ENCODE results near the gene EWSR1.

EWSR1 gene

DNA sequence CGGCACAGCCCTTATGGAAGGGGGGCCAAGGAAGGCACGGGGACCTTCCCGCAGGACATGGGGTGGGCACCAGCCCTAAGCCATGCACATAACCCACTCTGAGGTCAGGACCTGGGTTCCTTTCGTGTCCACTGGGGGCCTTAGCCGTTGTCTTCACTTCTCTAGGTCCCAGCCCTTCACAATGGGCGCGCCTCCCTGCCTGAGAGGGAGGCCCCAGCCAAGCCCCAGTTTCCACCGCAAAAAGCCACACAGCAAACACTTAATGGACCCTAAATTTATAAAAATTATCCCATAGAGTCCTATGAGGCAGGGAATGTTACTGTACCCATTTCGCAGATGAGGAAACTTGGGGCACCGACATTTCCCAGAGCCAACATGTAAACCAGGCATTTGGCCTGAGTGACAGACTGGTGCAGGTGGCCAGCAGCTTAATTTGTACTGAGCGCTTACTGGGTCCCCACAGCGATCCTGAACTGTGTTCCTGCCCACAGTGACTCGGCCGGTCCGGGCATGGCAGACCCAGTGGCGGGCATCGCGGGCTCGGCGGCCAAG is 39.6 kb downstream of the EWSR1 start:
- DNase-seq: no peak

DNA sequence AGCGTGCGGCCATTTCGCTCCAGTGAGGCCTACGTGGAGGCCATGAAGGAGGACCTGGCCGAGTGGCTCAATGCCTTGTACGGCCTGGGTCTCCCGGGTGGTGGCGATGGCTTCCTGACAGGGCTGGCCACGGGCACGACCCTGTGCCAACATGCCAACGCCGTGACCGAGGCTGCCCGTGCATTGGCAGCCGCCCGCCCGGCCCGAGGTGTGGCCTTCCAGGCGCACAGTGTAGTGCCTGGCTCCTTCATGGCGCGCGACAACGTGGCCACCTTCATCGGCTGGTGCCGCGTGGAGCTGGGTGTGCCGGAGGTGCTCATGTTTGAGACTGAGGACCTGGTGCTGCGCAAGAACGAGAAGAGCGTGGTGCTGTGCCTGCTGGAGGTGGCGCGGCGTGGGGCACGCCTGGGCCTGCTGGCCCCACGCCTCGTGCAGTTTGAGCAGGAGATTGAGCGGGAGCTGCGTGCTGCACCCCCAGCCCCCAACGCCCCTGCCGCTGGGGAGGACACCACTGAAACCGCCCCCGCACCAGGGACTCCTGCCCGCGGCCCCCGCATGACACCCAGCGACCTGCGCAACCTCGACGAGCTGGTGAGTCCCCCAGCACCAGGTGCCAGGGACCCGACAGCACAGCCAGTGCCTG is 40.2 kb downstream of the EWSR1 start:
- DNase-seq: no peak

DNA sequence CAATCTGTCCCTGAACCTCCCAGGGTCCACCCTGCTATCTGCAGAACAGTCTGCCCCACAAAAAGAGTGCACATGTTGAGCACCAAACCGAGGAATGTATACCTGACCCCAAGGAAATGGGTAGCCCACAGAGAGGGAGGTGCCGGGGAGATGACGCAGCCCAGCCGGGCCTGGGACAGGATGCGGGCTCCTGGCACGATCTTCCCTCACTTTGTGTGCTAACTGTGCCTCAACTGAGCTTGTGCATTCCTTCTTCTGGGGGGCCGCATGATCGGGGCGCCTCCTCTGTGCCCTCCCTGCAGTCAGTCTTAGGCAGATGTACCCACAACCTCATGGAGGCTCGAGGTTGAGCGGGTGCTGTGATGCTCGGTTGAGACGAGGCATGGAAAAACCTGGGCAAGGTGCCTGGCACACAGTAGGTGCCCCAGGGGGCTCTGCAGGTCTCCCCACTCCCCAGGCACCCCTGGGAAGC is 40.8 kb downstream of the EWSR1 start:
- DNase-seq: peak in 1 of 2 donors; percentile 28

DNA sequence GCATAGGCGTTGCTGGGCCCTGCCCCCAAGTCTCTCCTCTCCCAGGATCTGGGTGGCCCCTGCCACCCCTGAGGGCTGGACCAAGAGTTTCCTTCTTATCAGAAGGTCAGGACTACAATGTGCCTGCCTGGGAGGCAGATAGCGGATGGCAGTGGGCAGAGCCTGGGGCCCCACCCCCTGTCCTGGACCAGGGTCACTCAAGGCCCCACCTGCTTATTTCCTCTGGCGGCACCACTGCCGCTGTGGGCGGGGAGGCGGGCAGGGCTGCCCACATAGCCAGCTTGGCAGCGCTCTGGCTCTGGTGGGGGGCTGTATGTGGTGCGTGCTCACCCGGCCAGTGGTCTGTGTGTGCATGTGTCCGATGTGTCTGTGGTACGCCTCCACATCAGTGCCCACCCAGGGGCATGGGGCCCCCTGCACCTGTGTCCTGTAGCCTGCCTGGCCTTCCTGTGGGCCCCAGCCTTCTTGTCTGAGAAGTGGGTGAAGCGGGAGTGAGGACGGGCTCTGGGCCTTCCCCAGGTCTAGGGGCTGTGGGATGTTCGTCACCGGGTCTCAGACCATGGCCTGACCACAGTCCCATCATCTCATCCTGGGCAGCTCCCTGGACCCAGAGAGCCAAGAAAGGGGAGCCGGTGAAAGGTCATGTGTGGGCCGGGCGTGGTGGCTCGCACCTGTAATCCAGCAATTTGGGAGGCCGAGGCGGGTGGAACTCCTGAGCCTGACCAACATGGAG is 41.4 kb downstream of the EWSR1 start:
- DNase-seq: no peak

DNA sequence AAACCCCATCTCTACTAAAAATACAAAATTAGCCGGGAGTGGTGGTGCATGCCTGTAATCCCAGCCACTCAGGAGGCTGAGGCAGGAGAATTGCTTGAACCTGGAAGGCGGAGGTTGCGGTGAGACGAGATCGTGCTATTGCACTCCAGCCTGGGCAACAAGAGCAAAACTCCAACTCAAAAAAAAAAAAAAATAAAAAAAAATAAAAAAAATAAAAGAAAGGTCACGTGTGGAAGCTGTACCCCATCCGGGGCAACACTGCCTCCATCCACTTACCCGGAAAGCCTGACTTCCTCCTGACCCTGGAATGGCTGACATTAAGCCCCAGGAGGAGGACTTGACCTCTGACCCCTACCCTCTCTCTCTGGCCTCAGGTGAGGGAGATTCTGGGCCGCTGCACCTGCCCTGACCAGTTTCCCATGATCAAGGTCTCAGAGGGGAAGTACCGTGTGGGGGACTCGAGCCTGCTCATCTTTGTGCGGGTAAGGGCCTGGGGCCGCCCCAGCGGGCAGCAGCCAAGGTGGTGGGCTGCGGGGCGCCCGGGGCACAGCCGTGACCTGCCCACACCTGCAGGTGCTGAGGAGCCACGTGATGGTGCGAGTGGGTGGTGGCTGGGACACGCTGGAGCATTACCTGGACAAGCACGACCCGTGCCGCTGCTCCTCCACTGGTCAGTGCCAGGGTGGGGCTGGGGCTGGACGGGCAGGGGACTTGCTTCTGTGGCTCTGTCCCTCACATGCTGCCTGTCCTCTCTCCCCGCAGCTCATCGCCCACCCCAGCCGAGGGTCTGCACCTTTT is 42.2 kb downstream of the EWSR1 start:
- DNase-seq: no peak

DNA sequence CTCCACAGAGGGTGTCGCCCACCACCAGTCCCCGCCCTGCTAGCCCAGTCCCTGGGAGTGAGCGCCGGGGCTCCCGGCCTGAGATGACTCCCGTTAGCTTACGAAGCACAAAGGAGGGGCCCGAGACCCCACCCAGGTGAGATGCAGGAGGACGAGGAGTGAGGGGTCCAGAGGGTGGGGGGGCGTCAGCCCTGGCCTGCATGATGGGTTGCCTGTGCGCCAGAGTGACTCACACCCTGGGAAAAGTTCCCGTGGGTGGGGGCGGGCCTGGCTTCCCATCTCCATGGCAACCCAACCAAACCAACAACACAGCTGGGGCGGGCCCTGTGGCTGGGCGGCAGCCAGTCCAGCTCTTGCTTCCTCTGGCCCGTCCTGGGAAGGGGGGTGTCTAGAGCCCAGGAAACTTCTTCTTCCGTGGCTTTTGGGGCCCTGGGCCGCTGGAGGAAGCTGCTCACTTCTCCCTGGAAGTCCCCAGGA is 42.8 kb downstream of the EWSR1 start:
- DNase-seq: peak; percentile 60 to 86

DNA sequence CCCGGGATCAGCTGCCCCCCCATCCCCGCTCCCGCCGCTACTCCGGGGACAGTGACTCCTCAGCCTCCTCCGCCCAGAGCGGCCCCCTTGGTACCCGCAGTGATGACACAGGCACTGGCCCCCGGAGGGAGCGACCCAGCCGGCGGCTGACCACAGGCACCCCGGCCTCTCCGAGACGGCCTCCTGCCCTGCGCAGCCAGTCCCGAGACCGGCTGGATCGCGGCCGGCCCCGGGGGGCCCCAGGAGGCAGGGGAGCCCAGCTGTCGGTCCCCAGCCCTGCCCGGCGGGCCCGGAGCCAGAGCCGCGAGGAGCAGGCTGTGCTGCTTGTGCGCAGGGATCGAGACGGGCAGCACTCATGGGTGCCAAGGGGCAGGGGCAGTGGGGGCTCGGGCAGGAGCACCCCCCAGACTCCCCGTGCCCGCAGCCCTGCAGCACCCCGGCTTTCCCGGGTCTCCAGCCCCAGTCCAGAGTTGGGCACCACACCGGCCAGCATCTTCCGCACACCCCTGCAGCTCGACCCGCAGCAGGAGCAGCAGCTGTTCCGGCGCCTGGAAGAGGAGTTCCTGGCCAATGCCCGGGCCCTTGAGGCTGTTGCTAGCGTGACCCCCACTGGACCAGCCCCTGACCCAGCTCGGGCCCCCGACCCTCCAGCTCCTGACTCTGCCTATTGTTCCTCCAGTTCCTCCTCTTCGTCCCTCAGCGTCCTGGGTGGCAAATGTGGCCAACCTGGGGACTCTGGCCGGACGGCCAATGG is 43.6 kb downstream of the EWSR1 start:
- DNase-seq: no peak

DNA sequence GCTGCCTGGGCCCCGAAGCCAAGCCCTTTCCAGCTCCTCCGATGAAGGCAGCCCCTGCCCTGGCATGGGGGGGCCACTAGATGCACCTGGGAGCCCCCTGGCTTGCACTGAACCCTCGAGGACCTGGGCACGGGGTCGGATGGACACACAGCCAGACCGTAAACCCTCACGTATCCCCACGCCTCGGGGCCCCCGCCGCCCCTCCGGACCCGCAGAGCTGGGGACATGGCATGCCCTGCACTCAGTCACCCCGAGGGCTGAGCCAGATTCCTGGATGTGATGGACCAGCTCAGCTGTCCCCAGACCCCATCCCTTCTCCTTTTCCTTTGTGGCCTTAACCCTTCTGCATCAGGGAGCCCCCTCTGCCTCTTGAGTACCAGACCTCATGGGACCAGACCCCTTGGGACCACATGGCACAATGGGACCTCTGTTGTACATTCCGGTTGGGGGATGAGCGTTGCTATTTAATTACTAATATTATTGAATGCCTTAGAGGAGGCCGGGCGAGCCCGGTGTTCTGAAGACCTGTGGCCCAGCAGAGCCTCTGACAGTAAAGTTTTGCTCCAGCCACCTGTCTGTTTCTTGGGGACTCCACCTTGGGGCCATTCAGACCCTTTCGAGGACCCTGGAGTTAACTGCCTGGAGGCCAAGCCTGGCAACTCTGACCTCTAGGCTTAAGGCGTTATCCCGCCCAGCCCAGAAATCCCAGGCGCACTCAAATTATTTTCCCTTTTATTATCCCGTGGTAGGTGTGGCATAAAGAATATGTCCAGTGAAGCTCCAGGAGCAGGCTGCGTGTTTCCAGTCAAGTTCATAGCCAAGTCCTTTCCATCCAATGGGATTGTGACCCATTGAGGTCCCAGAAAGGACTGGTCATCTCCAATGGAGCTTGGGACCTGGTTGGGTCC is 44.4 kb downstream of the EWSR1 start:
- DNase-seq: no peak

DNA sequence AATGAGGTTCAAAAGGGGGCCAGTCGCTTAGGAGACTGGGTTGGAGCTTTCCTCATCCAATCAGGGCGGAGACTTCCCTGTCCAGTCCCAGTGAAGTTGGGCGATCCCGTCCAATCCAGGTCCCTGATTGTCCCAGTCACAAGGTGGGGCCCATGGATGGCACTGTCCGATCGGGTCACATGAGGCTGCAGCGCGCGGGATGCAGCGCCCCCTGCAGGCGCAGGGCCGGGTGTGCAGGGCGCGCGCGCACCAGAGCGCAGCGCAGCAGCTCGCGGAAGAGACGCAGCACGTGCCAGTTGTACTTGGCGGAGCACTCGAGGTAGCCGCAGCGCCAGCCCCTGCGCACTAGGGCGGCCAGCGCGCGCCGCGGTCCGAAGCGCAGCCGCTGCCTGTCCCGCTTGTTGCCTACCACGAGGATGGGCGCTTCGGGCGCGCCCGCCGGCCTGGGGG is 45.1 kb downstream of the EWSR1 start:
- DNase-seq: peak; percentile 13 to 18

DNA sequence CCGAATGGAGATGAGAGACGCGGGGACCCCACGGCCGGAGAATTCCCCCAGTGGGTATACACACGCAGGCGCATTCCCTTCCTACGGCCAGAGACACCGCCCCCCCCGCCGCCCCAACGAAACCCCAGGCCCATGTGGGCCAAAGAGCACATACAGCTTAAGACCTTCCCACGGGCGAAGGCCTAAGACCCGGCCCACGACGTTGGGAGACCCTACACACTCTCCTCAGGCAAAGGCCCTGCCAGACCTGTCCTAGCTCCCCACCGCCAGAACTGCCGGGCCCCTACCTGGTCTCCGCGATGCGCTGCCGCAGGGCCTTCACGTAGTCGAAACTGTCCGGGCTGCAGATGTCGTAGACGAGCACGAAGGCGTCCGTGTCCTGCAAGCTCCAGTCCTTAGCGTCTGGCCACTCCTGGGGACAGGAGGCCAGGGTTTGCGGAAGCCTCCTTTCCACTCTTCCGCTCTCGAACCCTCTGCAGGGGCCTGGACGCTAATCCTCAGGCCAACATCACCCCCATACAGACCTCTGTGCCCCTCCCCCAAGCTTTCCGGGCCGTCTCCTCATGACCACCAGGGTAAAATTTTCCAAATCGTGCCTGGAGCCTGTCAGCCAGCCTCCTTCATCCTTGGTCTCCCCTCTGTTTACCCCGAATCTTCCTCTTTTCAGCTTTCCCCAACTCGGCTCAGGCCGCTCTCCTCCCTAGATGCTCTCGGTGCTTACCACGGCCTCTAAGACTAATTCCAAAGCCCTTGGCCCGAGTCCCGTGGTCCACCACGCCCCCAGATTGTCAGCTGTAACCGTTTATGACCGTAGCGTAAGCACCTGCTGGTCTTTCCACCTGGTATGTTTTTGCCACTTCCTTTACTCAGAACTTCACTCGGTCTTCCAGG is 45.8 kb downstream of the EWSR1 start:
- DNase-seq: no peak

DNA sequence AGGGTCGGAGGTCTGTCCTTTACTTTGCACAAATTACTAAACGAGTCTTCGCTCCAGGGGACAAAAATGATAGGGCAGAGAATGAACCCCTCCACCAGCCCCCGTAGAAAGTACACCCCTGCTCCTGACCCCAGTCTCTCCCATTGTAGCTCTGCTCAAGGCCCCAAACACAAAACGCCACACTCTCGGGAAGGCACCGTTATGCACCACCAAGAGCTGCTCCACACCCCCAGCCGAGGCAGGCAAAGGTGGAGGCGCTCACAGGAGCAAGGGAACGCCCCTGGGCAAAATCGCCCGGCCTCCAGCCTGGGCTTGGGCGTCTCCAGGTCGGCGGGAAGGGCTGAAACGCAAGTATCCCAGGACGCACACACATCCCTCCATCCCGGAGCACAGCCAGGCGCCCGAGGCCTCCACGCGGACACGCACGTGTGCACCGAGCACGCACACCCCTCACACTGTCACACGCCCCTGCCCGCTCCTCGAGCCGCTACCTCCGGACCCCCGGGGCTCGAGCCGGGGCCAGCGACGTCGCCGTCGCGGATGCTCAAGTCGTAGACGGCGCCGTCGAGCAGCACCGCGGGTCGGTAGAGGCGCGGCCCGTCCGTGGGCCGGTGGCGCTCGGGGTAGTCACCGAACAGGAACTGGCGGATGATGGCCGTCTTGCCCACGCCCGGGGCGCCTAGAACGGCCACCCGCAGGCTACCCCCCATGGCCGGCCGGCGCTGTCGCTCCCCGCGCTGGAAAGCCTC is 46.6 kb downstream of the EWSR1 start:
- no peak for DNase-seq

DNA sequence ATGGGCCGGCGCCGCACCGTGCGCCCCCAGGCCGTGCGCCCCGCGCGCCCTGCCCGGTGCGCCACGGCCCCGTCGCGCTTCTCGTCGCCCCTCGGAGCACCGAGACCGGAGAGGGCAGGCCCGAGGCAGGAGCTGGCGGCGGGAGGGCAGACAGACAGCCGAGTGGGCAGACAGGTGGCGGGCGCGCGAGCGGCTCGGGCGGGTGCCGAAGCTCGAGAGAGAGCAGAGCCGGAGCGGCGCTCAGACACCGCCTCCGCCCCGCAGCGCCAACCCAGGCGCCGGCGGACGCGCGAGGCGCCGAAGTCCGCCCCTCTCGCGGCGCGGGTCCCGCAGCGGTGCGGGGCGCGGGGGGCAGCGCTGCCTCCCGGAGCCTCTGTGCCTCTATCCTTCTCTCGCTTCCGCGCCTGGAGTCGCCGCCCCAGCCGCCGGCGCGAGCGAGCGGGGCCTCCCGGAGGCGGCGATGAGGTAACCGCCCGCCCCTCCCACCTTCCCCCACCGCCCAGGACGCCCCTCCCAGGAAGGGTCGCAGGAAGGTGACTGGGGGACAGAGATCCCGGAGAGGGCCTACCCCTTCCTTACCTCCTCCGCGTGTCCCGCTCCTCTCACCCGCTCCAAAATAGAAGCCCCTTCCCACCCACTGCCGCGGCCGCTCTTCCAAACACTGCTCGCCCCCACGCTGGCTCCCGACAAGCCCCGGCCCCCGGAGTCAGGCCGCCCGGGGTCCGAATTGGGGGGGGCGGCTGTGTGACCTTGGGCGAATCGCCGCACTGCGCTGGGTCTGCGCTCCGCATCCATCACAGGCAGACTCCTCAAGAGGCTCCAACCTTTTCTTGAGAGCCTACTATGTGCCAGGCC is 47.4 kb downstream of the EWSR1 start, which contains the start of gene RASL10A:
TSS of gene RASL10A (minus strand) at position 412 of the 855 bp plus-strand sequence. CDS start 451 bp downstream, outside the sequence.
- no peak for DNase-seq

DNA sequence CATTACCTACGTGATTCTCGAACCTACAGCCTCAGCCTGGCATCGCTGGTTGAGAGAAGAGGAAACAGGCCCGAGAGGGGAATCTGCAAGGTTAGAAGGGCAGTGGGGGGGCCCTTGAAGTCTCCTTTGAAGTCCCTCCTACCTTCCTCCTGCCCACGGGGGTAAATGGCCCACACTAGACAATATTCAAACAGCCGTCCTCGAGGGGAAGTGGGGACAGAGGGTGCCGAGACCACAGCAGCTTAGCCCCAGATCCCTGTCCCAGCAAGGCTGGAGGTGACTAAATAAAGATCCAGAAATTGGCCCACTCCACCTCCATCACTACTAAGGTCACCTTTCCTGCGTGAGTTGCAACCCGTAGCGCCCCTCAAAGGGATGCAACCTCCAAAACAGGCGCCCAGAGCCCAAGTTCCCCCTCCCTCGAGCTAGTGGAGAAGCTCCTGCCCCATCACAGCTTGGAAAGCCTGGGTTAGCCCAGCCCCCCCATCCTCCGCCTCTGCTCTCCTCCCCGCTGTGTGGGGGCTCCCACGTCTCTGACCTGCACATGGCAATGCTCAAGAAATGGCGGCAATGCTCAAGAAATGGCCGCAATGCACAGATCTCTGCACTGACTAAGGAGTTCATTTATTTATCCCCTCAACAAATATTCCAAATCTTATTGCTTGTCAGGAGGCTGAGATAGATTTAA is 48.2 kb downstream of the EWSR1 start:
- DNase-seq: no peak

DNA sequence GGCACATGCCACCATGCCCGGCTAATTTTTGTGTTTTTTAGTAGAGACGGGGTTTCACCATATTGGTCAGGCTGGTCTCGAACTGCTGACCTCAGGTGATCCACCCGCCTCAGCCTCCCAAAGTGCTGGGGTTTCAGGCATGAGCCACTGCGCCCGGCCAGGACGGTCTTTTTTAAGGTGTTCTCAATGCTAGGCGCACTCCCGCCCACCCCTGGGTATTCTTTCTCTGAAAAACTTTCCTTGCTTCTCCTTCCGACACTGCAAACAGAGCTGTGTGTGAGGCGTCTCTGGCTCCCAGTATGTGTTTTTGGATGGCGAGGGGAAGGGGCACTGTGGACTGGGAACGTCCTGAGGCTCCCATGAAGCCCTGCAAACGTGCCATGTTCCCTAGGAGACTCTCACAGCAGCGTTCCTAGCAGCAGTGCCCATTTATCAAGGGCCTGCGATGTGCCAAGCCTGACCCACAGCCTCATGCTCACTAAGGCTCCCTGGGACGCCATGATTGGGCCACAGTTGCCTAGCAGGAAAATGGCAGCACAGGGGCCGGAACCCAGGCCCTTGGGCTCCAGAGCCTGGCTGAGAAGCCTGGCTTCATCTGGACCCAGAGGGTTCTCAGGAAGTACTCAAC is 49.9 kb downstream of the EWSR1 start:
- no peak for DNase-seq

DNA sequence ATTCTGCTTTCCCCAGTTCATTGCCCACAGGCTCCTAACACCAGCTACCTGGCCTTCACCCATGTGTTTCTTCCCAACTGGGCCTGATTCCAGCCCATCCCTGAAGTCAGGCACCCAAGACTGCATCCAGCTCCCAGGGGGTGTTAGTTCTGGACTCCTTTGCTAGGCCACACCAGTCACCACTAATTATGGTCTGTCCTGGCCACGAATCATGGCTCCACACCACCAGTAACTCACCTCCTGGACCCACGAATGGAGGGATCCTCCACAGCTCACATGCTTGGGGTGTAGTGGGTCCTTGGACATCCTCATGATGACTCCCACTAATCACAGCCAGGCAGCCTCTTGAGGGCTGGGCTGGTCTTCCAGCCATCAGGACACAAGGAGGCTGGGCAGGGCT is 51.0 kb downstream of the EWSR1 start:
- no peak for DNase-seq

DNA sequence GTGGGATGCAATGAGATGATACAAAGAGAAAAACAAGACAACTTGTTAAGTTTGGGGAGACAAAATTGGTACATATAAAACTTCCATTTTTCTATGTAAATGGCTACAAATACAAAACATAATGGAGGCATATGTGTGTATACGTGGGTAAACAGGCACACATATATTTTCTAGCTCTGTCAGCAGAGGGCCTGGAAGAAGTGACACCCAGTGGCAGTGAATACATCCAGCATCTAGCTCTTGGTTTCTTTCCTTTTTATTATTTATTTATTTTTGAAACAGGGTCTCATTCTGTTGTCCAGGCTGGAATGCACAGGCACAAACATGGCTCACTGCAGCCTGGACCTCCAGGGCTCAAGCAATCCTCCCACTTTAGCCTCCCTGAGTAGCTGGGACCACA is 52.5 kb downstream of the EWSR1 start:
- DNase-seq: no peak

DNA sequence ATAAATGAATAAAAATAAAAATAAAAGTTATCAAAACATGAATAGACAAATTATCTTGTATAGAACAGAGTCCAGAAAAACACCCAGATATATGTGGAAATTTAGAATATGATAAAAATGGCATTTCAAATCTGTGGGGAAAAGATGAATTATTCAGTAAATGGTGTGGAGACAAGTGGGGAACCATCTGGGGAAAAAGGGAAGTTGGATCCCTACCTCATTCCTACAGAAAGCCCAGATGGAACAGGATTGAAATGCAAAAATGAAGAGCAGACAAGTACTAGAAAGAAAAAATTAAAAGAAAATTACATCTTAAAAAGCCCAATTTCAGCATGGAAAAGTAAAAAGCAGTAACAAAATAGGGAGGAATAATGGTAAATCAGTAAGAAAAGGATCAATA is 55.6 kb downstream of the EWSR1 start:
- DNase-seq: no peak

Data from CD4-positive, alpha-beta T cell treated with Interferon alpha-2 for 1 hour (primary cell).